HG03039 (cell line): ENCODE results near the gene IPO9.

ENCODE experiments used
- ATAC-seq: cut with Tn5 transposase; IDR thresholded peaks from one replicate; pipeline ENCODE4 v1.9.1; 2021; ENCODE audit warnings: mild to moderate bottlenecking, moderate library complexity; ENCODE audit not compliant: unreplicated experiment

The IPO9 gene

GRCh38 chr1:201886103-201886885 lies 57.3 kb downstream of the IPO9 start:
- no peak for ATAC-seq

DNA sequence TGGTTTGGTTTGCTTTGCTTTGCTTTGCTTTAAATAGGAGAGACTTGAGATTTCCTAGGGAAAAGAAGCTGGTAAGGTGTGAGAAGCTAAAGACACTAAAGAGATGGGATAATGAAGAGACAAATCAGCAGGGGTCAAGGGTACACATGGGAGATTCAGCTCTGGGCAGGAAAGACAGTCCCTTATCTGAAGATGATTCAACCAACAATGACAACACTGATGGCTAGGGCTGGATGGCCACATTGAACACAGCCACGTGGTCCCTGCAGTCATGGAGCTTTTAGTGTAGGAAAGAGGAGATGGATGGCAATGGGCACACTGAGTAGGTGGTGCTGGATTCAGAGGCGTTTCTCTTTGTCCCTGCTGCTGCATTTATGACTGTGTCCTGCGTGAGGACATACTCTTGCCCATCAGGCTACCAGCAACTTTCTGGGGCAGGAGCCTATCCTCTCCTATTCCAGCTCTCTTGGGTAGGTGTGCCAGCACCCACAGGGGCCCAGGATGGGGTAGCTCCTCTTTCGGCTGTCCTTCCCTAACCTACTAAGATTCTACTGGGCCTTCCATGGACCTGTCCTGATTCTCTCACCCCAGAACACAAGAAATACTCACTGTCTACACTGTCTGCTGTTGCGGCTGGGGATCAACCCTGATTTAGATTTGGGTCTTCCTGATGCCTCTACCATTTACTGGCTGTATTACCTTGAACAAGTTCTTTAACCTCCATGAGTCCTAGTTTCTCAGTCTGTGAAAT lies 58.3 kb downstream of the IPO9 start:
- ATAC-seq: no peak

DNA sequence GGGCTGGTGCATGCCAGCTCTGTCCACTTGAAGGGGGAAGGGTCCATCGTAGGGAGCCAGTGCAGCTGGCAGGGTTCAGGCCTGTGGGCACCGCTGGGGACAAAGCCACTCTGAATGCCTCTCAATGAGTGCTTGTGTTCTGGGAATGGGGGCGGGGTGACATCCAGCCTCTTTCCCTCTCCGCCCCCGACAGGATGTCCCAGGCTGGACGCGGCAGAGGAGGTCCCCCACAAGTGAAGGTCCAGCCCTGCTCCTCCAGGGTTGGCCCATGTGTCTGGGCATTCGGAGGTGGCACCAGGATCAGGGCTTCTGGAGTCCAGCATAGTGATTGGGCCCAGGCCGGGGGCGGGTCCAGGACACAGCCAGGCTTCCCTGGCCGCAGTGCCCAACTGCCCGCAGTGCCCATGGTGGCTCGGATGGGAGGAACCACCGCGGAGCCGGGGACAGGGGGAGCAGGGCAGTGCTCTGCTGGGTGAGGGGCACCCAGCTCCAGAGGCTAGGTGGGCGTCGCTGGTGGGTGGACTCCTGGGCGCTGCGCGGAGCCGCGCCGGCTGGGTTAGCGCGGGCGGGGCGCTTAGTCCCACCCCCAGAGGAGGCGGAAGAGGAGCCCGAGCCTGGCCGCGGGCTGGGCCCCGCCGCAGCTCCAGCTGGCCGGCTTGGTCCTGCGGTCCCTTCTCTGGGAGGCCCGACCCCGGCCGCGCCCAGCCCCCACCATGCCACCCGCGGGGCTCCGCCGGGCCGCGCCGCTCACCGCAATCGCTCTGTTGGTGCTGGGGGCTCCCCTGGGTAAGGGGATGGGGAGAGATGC lies 59.5 kb downstream of the IPO9 start, which contains the start of gene SHISA4:
TSS of gene SHISA4 (plus strand) at position 617 of the 808 bp plus-strand sequence. CDS start at position 714, 97 bp downstream.
- no peak for ATAC-seq

- no peak for ATAC-seq
Measured at GRCh38 chr1:201889090-201889968, 60.4 kb downstream of the IPO9 start.

DNA sequence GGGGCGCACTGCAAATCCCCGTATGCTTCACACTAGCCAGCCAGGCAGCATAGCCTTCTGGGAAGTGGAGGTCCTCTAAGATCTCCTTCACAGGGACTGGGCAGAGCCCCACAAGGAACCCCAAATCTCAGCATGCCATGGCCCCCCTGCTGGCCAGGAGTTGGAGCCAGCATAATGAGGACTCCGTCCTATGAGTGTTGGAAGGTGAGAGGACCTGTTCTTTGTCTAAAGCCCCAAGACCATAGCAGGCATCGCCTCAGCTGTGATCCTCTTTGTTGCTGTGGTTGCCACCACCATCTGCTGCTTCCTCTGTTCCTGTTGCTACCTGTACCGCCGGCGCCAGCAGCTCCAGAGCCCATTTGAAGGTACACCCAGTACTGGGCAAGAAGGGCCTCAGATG lies 61.3 kb downstream of the IPO9 start:
- ATAC-seq: no peak

GRCh38 chr1:201890806-201891450 lies 62.0 kb downstream of the IPO9 start:
- ATAC-seq: no peak

GRCh38 chr1:201891451-201892045 lies 62.6 kb downstream of the IPO9 start:
- ATAC-seq: no peak

DNA sequence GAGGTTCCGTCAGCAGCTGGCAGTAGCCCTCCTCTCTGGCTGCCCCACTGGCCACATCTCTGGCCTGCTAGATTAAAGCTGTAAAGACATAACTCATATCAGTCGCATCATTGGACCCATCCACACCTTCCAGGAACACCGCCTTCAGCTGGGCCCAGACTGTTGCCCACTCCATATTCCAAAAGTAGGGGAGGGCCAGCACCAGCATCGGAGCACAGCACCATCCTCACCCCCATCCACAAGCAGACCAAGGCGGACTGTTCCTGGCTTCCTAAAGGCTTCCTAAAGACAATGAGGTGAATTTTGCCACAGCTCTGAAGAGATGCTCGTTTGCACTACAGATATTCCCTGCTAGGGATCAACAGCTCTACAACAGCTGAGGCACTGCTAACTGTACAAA lies 63.3 kb downstream of the IPO9 start:
- ATAC-seq: no peak

- no peak for ATAC-seq
Measured at GRCh38 chr1:201893431-201893830, 64.5 kb downstream of the IPO9 start.

DNA sequence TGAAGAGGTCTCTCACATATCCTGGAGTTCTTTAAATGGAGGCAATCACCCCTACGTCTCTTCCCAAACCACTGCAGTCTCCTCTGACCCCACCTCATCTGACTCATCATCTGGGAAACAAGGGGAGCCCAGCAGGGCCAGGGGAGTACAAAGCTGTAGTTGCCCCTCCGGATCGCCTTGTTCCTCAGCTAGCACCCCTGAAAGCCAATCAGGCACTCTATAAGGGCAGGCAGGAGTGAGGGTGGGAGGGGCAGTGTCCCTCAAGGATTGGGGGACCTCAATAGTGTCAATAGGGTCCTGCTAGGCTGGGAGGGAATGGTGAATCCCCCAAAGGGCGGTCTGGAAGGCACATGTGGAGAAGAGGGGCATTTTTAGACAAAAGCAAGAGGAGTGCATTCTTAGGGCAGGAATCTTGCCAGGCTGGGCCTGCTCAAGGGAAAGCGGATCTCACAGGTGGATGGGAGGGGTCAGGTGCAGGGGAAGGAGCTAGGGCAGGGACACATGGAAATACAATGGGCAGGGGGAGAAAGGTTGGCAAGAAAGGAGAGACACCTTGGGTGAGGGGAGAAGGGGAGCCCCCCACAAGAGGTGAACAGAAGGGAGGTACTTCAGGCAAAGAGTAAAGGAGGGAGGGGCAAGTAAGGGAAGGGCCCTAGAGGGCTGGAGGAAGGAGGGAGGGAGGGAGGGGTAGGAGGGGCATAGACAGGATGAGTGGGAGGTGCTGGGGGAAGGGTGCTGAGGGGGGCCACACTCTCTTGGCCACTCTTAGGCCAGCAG lies 65.6 kb downstream of the IPO9 start:
- no peak for ATAC-seq

DNA sequence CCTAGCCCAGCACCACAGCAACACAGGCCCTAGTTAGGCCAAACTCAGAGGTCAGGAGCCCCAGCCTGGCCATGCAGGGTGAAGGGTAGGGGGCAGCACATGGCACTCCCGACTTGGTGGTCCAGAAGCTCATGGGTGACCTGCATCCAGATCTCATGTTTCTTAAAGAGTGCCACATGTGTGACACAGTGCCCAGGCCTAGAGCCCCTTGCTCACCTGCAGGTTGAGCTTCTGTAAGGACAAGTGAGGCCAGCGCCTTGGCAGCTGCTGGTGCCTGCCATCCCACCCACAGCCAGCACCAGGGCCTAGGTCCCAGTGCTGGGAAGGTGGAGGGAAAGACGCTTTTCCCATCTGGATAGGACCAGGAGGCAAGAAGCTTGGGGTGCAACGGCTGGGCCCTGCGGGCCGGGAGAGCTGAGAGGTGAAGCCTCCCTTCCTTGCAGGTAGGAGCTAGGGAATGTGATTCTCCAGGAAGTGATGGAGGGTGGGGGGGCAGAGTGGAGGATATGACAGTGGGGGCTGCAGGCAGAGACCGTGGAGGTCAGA lies 66.2 kb downstream of the IPO9 start:
- no peak for ATAC-seq

DNA sequence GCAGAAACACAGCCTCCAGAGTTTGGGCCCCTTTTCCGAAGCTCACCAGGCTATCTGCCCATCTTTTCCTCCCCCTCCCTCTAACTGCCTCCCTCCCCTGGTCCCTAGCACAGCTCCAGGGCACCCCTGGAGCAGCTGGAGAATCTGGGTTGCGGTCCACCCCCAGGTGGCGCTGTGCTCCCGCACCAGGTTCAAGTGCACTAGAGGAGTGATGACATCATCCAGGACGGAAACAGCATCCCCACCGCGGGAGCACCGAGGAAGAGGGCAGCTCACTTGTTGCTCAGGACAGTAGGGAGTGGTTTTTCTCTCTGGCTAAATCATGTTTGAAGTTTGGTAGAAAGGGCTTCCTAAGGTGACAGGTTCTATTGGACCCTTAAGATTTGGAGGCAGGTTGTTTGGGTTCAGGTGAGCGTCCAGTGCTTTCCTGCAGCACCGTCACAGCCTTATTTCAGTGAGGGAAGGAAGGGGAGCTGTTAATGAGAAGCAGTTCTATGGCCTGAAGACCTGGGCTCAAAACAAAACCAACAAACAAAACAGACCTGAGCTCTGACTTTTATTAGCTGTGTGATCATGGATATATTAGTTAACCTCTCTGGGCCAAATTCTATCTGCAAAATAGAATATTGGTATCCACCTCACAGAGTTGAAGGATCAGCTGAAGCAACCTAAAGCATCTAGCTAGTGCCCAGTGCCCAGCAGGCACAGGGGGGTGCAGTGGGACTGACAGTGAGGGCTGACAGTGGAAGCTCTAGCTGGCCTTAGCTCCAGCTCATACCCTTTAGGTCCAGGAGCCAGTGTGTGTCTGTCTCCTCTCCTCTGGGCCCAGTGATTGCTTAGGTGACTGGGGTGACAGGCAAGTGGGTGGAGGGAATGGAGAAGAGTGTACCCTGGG lies 67.2 kb downstream of the IPO9 start:
- no peak for ATAC-seq

- ATAC-seq: no peak
Measured at GRCh38 chr1:201896951-201897391, 68.0 kb downstream of the IPO9 start.

GRCh38 chr1:201898240-201898894 lies 69.4 kb downstream of the IPO9 start:
- ATAC-seq: no peak

- ATAC-seq: no peak
Measured at GRCh38 chr1:201898992-201899391, 70.0 kb downstream of the IPO9 start.

DNA sequence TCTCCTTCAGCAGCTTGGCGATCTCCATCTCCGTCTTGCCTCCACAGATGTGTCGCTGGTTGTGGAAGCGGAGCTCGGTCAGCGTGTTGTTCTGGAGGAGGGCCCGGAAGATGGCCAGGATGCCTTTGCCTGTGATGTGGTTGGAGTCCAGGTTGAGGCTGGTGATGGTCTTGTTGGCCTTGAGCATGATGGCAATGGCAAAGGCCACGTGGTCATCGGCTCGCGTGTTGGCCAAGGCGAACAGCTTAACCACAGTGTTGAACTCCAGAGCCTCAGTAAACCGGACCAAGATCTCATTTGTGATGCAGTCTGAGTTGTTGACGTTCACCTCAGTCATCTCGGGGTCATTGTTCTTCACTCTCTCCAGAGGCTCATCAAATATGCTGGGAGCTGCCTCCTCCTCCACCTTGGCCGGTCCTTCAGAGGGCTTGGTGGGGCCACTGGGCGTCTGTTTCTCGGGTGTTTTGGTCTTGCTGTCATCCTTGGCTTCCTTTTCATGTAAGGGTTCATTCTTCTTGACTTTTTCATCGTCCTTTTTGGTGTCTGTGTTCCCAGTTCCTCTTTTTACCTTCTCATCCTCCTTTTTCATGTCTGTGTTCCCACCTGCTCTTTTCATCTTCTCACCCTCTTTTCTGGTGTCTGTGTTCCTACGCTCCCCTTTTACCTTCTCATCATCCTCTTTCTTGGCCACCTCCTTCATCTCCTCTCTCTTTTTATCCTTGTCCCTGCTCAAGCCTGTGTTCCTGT lies 70.9 kb downstream of the IPO9 start:
- ATAC-seq: no peak
